ENCODE data around the gene DPF3. TPM values are rescaled to one million over a fixed set of nuclear protein-coding genes. Genes with fewer than 3 reads are reported as not detected.

Gene DPF3
- polyA plus RNA-seq, 1 experiment: 3.6 TPM

- TF ChIP-seq CTCF (IDR thresholded peaks at IDR 0.05; ENCODE audit: insufficient read depth, low read depth, low read length): no peak
- ChIA-PET POLR2A (no interaction called here), CTCF (interaction anchor here (1.0 kb wide), 1 partner anchor 19 kb away, joined by 5 read pairs; no protein-coding TSS in a partner anchor)
- Histone ChIP-seq H3K36me3 (ENCODE audit: control insufficient read depth, insufficient read depth, low read length) (no peaks in the 10 kb centered on the region; the same call in 1 of the 2 replicates), H3K27me3 (ENCODE audit: control insufficient read depth, insufficient read depth, low read length) (no peaks in the 10 kb centered on the region), H3K4me3 (ENCODE audit: low read depth, low read length) (no peak overlapping the region)
- no peak for DNase-seq (ENCODE audit: low read depth)
Measured at GRCh38 chr14:72776701-72777261, 117.1 kb downstream of the DPF3 start.

GRCh38 chr14:72775923-72776554, 117.9 kb downstream of the DPF3 start:
- H3K36me3 ChIP-seq (ENCODE audit: control insufficient read depth, insufficient read depth, low read length): no peaks in the 10 kb centered on the region; the same call in 1 of the 2 replicates
- TF ChIP-seq CTCF (IDR thresholded peaks at IDR 0.05; ENCODE audit: insufficient read depth, low read depth, low read length): no peak
- no peak overlapping the region for H3K4me3 ChIP-seq (ENCODE audit: low read depth, low read length)
- no peaks in the 10 kb centered on the region for H3K27me3 ChIP-seq (ENCODE audit: control insufficient read depth, insufficient read depth, low read length)
- CTCF ChIA-PET: interaction anchor here (0.6 to 1.0 kb wide), 2 partner anchors 18 to 191 kb away, joined by 4 to 5 read pairs; no protein-coding TSS in a partner anchor
- no peak for DNase-seq (ENCODE audit: low read depth)
- POLR2A ChIA-PET: no interaction called here

GRCh38 chr14:72774894-72775620, 118.8 kb downstream of the DPF3 start:
- no peak for DNase-seq (ENCODE audit: low read depth)
- TF ChIP-seq CTCF (IDR thresholded peaks at IDR 0.05; ENCODE audit: insufficient read depth, low read depth, low read length): no peak
- H3K4me3 ChIP-seq (ENCODE audit: low read depth, low read length): no peak overlapping the region
- H3K27me3 ChIP-seq (ENCODE audit: control insufficient read depth, insufficient read depth, low read length): no peaks in the 10 kb centered on the region
- POLR2A ChIA-PET: no interaction called here
- no peaks in the 10 kb centered on the region; the same call in 1 of the 2 replicates for H3K36me3 ChIP-seq (ENCODE audit: control insufficient read depth, insufficient read depth, low read length)
- CTCF ChIA-PET: interaction anchor here (0.9 to 1.0 kb wide), 2 partner anchors 75 to 129 kb away, joined by 3 read pairs; no protein-coding TSS in a partner anchor

- POLR2A ChIA-PET: no interaction called here
- no peak overlapping the region for H3K4me3 ChIP-seq (ENCODE audit: low read depth, low read length)
Measured at GRCh38 chr14:72774141-72774540, 119.8 kb downstream of the DPF3 start.

More at GRCh38 chr14:72774141-72774540, 119.8 kb downstream of the DPF3 start:
- no peak for TF ChIP-seq CTCF (IDR thresholded peaks at IDR 0.05; ENCODE audit: insufficient read depth, low read depth, low read length)
- no peak for DNase-seq (ENCODE audit: low read depth)
- H3K36me3 ChIP-seq (ENCODE audit: control insufficient read depth, insufficient read depth, low read length): no peaks in the 10 kb centered on the region; the same call in 1 of the 2 replicates
- no peaks in the 10 kb centered on the region for H3K27me3 ChIP-seq (ENCODE audit: control insufficient read depth, insufficient read depth, low read length)
- CTCF ChIA-PET: interaction anchor here (0.9 to 1.0 kb wide), 2 partner anchors 76 to 130 kb away, joined by 3 read pairs; no protein-coding TSS in a partner anchor
